ENCODE measurements around the gene EFNB2.
A peak's percentile ranks its signal among the peaks of the same experiment; 100 is the strongest.

The EFNB2 gene

DNA sequence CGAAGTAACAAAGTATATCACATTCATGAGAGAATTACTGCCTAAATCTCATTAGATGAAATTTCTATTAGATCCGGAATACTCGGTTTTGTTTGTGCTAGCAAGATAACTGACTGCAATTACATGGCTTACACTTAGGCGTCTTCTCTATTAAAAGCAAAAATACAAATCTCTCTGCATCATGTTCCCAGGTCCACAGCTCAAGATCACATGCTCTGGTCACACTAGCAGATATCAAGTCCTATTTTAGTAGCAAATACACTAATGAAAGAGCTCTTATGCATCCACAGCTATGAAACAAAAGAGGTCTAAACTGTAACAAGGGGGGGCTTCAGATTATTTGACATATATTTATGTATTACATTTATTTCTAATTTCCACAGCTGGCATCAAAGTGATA lies 53.5 kb downstream of the EFNB2 start:
- no peaks in the 10 kb centered on the region for H3K36me3 Mint-ChIP-seq
- H3K9me3 Mint-ChIP-seq: peaks cover 2% of the 10 kb centered on the region
- no peak for DNase-seq (ENCODE audit: low spot score in 2 of 2)
- no peak overlapping the region for H3K27ac Mint-ChIP-seq
- H3K4me3 Mint-ChIP-seq: no peak overlapping the region
- peaks cover 10% of the 10 kb centered on the region for H3K27me3 Mint-ChIP-seq
- peaks cover 9% of the 10 kb centered on the region for H3K4me1 Mint-ChIP-seq
- no peak for ATAC-seq (ENCODE audit: low read depth)

GRCh38 chr13:106480351-106480910 lies 55.0 kb downstream of the EFNB2 start:
- Mint-ChIP-seq H3K9me3 (peaks cover 2% of the 10 kb centered on the region), H3K27me3 (peaks cover 6% of the 10 kb centered on the region), H3K27ac (no peak overlapping the region), H3K36me3 (no peaks in the 10 kb centered on the region), H3K4me3 (no peak overlapping the region), H3K4me1 (peaks cover 9% of the 10 kb centered on the region)
- no peak for ATAC-seq (ENCODE audit: low read depth)
- no peak for DNase-seq (ENCODE audit: low spot score in 2 of 2)

DNA sequence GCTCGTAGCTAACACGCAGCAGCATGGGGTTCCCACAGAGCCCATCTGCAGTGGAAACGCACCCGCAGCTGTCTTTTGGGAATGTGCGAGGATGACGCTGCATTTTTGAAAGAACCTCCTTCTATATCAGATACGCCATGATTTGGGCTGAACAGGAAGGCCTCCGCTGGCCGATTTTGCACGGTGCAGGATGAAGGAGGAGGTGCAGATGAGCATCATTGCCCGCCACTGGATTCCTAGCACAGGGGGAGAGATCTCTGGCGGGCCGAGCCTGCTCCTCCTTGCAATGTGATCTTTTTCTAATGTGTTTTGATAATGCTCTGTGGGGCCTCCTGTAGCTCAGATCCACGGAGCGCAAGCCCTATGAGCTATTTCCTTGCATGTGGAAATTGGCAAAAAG lies 55.5 kb downstream of the EFNB2 start:
- H3K36me3 Mint-ChIP-seq: no peaks in the 10 kb centered on the region
- no peak overlapping the region for H3K27ac Mint-ChIP-seq
- H3K4me1 Mint-ChIP-seq: peaks cover 9% of the 10 kb centered on the region
- no peak for DNase-seq (ENCODE audit: low spot score in 2 of 2)
- peaks cover 6% of the 10 kb centered on the region for H3K27me3 Mint-ChIP-seq
- H3K9me3 Mint-ChIP-seq: peaks cover 2% of the 10 kb centered on the region
- H3K4me3 Mint-ChIP-seq: no peak overlapping the region
- ATAC-seq (ENCODE audit: low read depth): no peak

DNA sequence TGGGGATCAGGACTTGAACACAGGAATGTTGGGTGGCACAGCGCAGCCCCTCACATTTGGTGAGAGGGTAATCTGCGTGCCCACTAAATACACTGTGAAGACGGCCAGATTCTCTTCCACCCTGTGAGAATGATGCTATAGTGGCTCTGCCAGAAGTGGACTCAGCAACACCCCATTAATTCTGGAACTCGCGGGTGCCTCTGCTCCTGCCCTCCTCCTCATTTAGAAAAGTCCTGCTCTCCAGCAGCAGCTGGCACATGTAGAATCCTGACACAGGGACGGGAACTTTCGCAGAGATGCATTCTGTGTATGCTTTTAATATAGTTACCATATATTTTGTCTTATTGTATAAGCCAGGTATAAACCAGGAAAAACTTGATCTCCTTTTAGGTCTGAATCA lies 57.3 kb downstream of the EFNB2 start:
- Mint-ChIP-seq H3K9me3 (peaks cover 2% of the 10 kb centered on the region), H3K36me3 (no peaks in the 10 kb centered on the region), H3K27ac (no peak overlapping the region), H3K27me3 (peaks cover 4% of the 10 kb centered on the region), H3K4me3 (no peak overlapping the region), H3K4me1 (peaks cover 9% of the 10 kb centered on the region)
- no peak for DNase-seq (ENCODE audit: low spot score in 2 of 2)
- ATAC-seq (ENCODE audit: low read depth): no peak

- no peak overlapping the region for H3K4me3 Mint-ChIP-seq
- peaks cover 6% of the 10 kb centered on the region for H3K4me1 Mint-ChIP-seq
- DNase-seq (ENCODE audit: low spot score in 2 of 2) (no peak), ATAC-seq (ENCODE audit: low read depth) (no peak)
- H3K9me3 Mint-ChIP-seq: peaks cover 1% of the 10 kb centered on the region
- H3K27me3 Mint-ChIP-seq: peaks cover 4% of the 10 kb centered on the region
- H3K27ac Mint-ChIP-seq: no peak overlapping the region
- no peaks in the 10 kb centered on the region for H3K36me3 Mint-ChIP-seq
Measured at GRCh38 chr13:106477303-106477702, 58.2 kb downstream of the EFNB2 start.

DNA sequence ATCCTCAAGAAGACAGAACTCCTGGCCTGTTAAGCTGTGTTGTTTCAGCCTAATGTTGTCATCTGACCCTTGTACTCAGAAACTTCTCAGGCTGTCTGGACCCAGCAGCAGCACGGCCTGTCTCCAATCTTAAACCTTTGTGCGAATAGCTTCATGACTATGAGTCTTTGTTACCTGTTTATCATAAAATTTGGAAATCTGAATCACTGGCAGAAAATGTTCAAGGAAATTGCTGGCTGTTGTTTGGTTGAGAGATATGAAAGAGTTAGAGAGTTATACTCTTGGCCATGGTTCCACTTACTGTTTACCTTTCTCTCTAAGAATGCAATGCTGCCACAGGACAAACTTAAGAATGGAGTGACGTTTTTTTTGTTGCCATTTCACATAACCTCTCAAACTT lies 59.6 kb downstream of the EFNB2 start:
- no peak for DNase-seq (ENCODE audit: low spot score in 2 of 2)
- H3K4me1 Mint-ChIP-seq: peaks cover 7% of the 10 kb centered on the region
- peaks cover 7% of the 10 kb centered on the region for H3K27me3 Mint-ChIP-seq
- ATAC-seq (ENCODE audit: low read depth): no peak
- no peak overlapping the region for H3K27ac Mint-ChIP-seq
- no peaks in the 10 kb centered on the region for H3K9me3 Mint-ChIP-seq
- H3K4me3 Mint-ChIP-seq: no peak overlapping the region
- no peaks in the 10 kb centered on the region for H3K36me3 Mint-ChIP-seq

GRCh38 chr13:106474912-106475311 lies 60.5 kb downstream of the EFNB2 start:
- Mint-ChIP-seq H3K36me3 (no peaks in the 10 kb centered on the region), H3K9me3 (no peaks in the 10 kb centered on the region), H3K27ac (no peak overlapping the region), H3K4me1 (peaks cover 7% of the 10 kb centered on the region), H3K27me3 (peaks cover 7% of the 10 kb centered on the region), H3K4me3 (no peak overlapping the region)
- DNase-seq (ENCODE audit: low spot score in 2 of 2): no peak
- no peak for ATAC-seq (ENCODE audit: low read depth)

DNA sequence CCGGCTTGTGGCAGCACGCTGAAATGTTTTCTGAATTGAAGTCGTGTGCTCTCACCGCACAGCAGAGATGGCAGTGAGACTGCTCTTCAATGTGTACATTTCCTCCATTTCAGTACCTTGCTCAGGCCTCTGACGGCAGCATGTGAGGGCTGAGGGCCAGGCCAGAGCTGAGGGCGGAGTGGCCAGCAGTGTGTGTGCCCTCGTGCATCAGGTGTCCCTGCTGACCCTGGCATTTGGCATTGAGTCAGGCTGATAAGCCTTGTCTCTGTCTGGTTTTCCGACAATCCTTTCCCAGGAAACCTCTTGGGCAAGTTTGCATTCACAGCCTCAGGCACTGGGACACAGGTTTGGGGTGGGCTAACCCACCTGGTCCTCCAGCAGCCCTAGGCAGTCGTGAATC lies 62.3 kb downstream of the EFNB2 start:
- H3K4me3 Mint-ChIP-seq: no peak overlapping the region
- DNase-seq (ENCODE audit: low spot score in 2 of 2): no peak
- peaks cover 6% of the 10 kb centered on the region for H3K4me1 Mint-ChIP-seq
- no peaks in the 10 kb centered on the region for H3K36me3 Mint-ChIP-seq
- peaks cover 4% of the 10 kb centered on the region for H3K27me3 Mint-ChIP-seq
- H3K27ac Mint-ChIP-seq: no peak overlapping the region
- no peaks in the 10 kb centered on the region for H3K9me3 Mint-ChIP-seq
- no peak for ATAC-seq (ENCODE audit: low read depth)

DNA sequence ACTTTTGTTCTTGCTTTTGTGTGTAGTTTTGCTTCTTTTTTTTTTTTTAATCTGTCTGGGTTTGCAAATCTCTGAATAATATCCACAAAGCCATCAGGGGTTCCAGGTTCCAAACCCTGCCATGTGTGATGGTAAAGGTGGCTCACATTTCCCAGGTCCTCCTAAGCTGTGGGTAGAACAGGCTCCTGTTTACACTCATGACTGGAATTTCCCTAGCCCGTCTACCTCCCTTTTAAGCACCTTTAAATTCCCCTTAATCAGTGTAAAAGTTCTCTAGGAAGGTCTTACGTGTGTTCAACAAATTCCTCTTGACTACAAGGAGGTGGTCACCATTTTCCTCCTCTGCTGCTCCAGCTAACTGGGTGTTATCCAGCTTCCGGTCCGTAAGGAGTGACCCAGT lies 62.8 kb downstream of the EFNB2 start:
- Mint-ChIP-seq H3K36me3 (no peaks in the 10 kb centered on the region), H3K27ac (no peak overlapping the region), H3K4me1 (peaks cover 6% of the 10 kb centered on the region), H3K27me3 (peaks cover 4% of the 10 kb centered on the region), H3K9me3 (no peaks in the 10 kb centered on the region), H3K4me3 (no peak overlapping the region)
- ATAC-seq (ENCODE audit: low read depth): no peak
- no peak for DNase-seq (ENCODE audit: low spot score in 2 of 2)

- Mint-ChIP-seq H3K4me1 (peaks cover 6% of the 10 kb centered on the region), H3K27ac (no peak overlapping the region), H3K36me3 (no peaks in the 10 kb centered on the region), H3K27me3 (peaks cover 4% of the 10 kb centered on the region), H3K4me3 (no peak overlapping the region), H3K9me3 (no peaks in the 10 kb centered on the region)
- DNase-seq (ENCODE audit: low spot score in 2 of 2) (no peak), ATAC-seq (ENCODE audit: low read depth) (peak; percentile 66)
Measured at GRCh38 chr13:106471957-106472543, 63.4 kb downstream of the EFNB2 start.

GRCh38 chr13:106470576-106470975 lies 64.9 kb downstream of the EFNB2 start:
- ATAC-seq (ENCODE audit: low read depth) (no peak), DNase-seq (ENCODE audit: low spot score in 2 of 2) (no peak)
- H3K27ac Mint-ChIP-seq: no peak overlapping the region
- peaks cover 6% of the 10 kb centered on the region for H3K4me1 Mint-ChIP-seq
- peaks cover 6% of the 10 kb centered on the region for H3K27me3 Mint-ChIP-seq
- H3K36me3 Mint-ChIP-seq: no peaks in the 10 kb centered on the region
- no peaks in the 10 kb centered on the region for H3K9me3 Mint-ChIP-seq
- H3K4me3 Mint-ChIP-seq: no peak overlapping the region

DNA sequence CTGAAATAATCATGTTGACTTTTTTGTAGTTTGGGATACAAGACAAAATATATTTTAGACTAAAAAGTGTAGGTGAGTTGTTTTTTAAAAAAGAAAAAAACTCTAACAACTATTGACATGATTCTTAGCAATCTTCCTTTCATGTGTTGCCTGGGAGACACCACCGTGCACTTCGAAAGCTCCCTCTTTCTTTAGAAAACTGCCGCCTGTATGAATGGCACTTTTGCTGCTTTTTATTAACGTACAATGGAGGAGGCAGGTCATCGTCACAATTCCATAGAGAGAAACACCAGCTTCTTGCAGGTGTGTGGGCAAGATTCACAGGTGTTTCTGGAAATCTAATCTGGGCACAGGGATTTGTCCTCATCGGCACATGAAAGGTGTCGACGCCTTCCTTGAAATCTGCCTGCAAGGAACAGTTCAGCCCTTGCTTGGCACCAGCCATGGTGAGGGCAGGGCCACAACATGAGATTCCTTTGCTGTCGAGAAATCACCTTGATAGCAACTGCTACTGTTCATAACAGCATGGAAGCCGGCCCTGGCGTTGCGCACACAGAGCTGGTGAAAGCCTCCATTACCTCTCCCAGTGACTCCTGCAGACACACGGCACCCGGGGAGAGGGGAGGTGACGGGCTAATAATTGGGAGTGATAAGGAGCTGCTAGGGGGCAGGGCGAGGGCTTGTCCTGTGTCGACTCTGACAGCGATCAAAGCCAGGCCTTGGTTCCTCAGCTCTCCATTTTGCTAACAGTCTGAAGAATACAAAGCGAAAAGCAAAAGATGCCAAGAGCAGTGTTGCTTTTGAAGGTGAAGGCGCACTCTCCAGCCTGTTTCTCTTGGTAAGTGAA lies 66.5 kb downstream of the EFNB2 start:
- ATAC-seq (ENCODE audit: low read depth) (no peak), DNase-seq (ENCODE audit: low spot score in 2 of 2) (no peak)
- Mint-ChIP-seq H3K9me3 (no peaks in the 10 kb centered on the region), H3K36me3 (peaks cover 1% of the 10 kb centered on the region), H3K27ac (no peak overlapping the region), H3K4me1 (peaks cover 6% of the 10 kb centered on the region), H3K27me3 (peaks cover 8% of the 10 kb centered on the region), H3K4me3 (no peak overlapping the region)

- H3K27ac Mint-ChIP-seq: no peak overlapping the region
- peaks cover 6% of the 10 kb centered on the region for H3K4me1 Mint-ChIP-seq
- H3K36me3 Mint-ChIP-seq: peaks cover 1% of the 10 kb centered on the region
- ATAC-seq (ENCODE audit: low read depth) (no peak), DNase-seq (ENCODE audit: low spot score in 2 of 2) (no peak)
- no peaks in the 10 kb centered on the region for H3K9me3 Mint-ChIP-seq
- H3K27me3 Mint-ChIP-seq: peaks cover 8% of the 10 kb centered on the region
- H3K4me3 Mint-ChIP-seq: no peak overlapping the region
Measured at GRCh38 chr13:106468207-106468606, 67.3 kb downstream of the EFNB2 start.

GRCh38 chr13:106467427-106468122 lies 67.9 kb downstream of the EFNB2 start:
- no peak for DNase-seq (ENCODE audit: low spot score in 2 of 2)

More at GRCh38 chr13:106467427-106468122, 67.9 kb downstream of the EFNB2 start:
- Mint-ChIP-seq H3K27ac (no peak overlapping the region), H3K36me3 (peaks cover 1% of the 10 kb centered on the region), H3K4me1 (peaks cover 6% of the 10 kb centered on the region), H3K27me3 (peaks cover 8% of the 10 kb centered on the region), H3K4me3 (no peak overlapping the region), H3K9me3 (no peaks in the 10 kb centered on the region)
- ATAC-seq (ENCODE audit: low read depth): no peak
